GM12874 (cell line): ENCODE measurements around the gene FBXL7.

ENCODE experiments used
- CTCF ChIP-seq: IDR thresholded peaks from 2 replicates; pipeline ENCODE4 v1.5.1; 2011; ENCODE audit warnings: low read depth, mild to moderate bottlenecking, control low read depth, low read length, moderate library complexity; ENCODE audit not compliant: insufficient read depth

FBXL7 gene

DNA sequence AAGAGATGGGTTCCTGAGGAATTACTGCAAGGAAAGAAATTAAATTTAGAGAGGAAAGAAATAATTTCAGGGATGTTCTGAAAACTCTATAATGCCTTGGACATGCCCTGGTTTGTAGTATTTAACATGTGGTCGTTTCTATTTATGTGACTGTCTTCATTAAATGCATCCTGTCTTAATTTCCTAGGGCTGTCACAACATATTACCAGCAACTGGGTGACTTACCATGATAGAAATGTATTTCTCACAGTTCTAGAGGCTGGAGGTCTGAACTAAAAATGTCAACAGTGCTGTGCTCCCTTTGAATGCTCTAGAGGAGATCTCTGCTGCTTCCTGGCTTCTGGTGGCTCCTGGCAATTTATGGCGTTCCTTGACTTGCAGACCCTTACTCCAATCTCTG is 287.7 kb downstream of the FBXL7 start:
- TF ChIP-seq CTCF = no peak

DNA sequence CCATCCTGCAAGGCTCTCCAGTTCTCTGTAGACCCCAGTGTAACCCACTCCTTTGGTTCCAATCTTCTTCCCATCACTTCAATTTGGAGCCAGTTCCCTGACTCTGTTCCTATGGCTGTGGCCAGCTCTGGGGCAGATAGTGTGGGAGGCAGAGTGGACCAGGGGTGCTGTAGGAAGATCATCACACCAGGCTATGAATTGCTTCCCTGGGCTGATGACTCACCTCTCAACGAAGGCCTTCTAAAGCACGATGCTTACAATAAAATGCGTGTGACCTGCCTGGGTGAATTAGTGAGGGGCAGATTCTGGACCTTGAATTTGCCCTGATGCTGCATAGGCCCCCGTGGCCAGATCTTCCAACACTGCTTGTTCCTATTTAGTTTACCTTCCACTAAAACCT is 289.7 kb downstream of the FBXL7 start:
- TF ChIP-seq CTCF = no peak

- TF ChIP-seq CTCF = no peak
Observed at GRCh38 chr5:15790446-15791018, 290.6 kb downstream of the FBXL7 start.

DNA sequence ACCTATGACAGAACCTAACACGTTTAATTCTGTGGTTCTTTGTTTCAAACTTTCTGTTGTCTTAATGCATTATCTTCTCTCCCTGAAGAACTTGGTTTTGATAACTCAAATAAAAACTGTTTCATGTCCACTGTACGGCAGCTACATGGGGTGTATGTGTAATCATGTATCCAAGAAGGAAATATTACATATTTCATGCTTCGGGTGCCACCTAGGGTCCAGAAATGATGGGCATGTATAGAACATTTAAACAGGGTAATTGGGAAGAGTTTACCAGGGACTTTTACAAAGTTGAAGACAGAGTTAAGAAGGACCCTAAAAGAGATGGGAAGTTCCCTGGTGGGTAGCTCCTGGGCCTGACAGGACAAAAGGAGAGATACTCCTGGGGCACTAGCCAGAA is 291.3 kb downstream of the FBXL7 start:
- no peak for TF ChIP-seq CTCF

DNA sequence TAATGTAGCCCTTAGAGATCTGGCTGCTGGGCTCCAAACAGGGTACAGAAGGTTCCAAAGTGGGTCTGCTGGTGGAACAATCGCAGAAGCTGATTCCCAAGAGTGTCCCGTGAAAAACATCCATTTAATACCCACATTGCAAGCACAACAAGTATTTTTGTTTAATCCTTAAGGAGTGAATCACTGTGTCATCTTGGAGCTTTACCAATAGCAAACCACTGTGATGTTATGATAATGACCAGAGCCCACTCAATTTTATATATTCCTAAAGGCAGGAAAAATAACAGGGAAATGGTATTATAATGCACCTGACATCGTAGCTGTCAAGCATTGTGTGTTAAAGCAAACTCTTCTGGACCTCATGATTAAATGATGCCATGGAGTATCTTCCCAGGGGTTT is 291.9 kb downstream of the FBXL7 start:
- no peak for TF ChIP-seq CTCF

GRCh38 chr5:15794052-15794985 is 294.3 kb downstream of the FBXL7 start:
- no peak for TF ChIP-seq CTCF

DNA sequence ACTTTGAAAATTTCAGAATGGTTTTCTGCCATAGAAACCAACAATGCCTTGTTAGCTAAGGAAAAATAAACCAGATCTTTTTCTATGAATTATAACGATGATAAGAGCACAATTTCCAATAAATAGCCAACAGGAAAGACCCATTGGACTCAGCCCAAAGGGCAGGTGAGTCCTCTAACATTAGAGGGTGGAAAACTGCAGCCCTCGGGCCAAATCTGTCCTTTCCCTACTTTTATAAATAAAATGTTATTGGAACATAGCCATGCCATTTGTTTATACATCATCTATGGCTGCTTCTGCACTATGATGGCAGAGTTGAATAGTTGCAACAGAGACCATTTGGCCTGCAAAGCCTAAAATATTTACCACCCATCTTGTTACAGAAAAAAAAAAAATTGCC is 296.1 kb downstream of the FBXL7 start:
- no peak for TF ChIP-seq CTCF
